Adrenal gland (tissue), 5 donors: Measurements from ENCODE around the gene ADSS2.

Experiments
- POLR2A ChIP-seq, 2 donors: fragments of 450-650 bp; IDR thresholded peaks; one replicate each; pipeline ENCODE4 v1.6.1; 2017; ENCODE audit warnings: antibody characterized with exemption in 2 of 2, mild to moderate bottlenecking in 2 of 2, moderate library complexity in 1 of 2
- TF ChIP-seq, protein P1 (sequence below), 6 experiments: fragments of 450-650 bp in 4 of 6; fragments of 200-600 bp in 2 of 6; sonication (generic) in 1 of 6; IDR thresholded peaks; 1 replicate in 5 of 6; 2 replicates in 1 of 6; pipeline versions ENCODE4 v1.5.1 to v1.8.0; 2016 to 2021; ENCODE audit warnings: antibody characterized with exemption in 6 of 6, mild to moderate bottlenecking in 2 of 6, moderate library complexity in 1 of 6
- donor health status: DM: no; HTN: no; CAD: no.

DNA sequence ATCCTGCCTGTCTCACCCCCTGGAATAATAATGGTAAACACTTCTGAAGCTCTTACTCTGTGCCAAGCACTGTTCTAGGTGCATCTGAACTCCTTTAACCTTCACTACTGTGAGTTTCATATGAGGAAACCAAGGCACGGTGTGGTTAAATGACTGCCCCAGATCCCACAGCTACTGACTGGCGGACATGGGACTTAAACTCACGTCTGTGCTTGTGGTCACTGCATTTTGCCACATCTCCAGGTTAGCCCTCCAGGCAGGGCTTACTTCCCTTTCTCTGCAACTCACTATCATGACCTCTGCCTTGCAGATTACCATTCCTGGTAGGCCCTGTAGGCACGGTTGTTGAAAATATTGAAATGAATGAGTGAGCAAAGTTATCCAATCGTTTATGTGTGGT lies 83.4 kb downstream of the ADSS2 start:
- TF ChIP-seq, protein P1, sequence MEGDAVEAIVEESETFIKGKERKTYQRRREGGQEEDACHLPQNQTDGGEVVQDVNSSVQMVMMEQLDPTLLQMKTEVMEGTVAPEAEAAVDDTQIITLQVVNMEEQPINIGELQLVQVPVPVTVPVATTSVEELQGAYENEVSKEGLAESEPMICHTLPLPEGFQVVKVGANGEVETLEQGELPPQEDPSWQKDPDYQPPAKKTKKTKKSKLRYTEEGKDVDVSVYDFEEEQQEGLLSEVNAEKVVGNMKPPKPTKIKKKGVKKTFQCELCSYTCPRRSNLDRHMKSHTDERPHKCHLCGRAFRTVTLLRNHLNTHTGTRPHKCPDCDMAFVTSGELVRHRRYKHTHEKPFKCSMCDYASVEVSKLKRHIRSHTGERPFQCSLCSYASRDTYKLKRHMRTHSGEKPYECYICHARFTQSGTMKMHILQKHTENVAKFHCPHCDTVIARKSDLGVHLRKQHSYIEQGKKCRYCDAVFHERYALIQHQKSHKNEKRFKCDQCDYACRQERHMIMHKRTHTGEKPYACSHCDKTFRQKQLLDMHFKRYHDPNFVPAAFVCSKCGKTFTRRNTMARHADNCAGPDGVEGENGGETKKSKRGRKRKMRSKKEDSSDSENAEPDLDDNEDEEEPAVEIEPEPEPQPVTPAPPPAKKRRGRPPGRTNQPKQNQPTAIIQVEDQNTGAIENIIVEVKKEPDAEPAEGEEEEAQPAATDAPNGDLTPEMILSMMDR (IDR thresholded peaks at IDR 0.05) = no peak
- no peak for TF ChIP-seq POLR2A (IDR thresholded peaks at IDR 0.05)
